Nephron progenitor cell (in vitro differentiated cells): Measurements from ENCODE around the gene CST6.

Source experiments
- DNase-seq: peaks from one replicate; pipeline ENCODE4 v3.0.0; 2021
- H3K27ac Mint-ChIP-seq: 2 replicates; pipeline ENCODE4 v1.8.0; 2021; ENCODE audit warnings: mild to moderate bottlenecking, moderate library complexity, mixed read lengths
- H3K27me3 Mint-ChIP-seq: 2 replicates; pipeline ENCODE4 v1.8.0; 2021; ENCODE audit warnings: mild to moderate bottlenecking, low read depth, mixed read lengths; ENCODE audit not compliant: poor library complexity
- H3K36me3 Mint-ChIP-seq: 2 replicates; pipeline ENCODE4 v1.8.0; 2021; ENCODE audit warnings: low read depth, mixed read lengths
- H3K4me1 Mint-ChIP-seq: 2 replicates; pipeline ENCODE4 v1.8.0; 2021; ENCODE audit warnings: mixed read lengths
- H3K4me3 Mint-ChIP-seq: 2 replicates; pipeline ENCODE4 v1.8.0; 2021; ENCODE audit warnings: mild to moderate bottlenecking, moderate library complexity, mixed read lengths
- H3K9me3 Mint-ChIP-seq: 2 replicates; pipeline ENCODE4 v1.8.0; 2021; ENCODE audit warnings: mild to moderate bottlenecking, moderate library complexity, mixed read lengths
- TF ChIP-seq, protein P1 (sequence below): fragments of 200-600 bp; sonication (generic); IDR thresholded peaks from 2 replicates; pipeline ENCODE4 v1.5.0; 2021; ENCODE audit warnings: antibody characterized with exemption

The CST6 gene

DNA sequence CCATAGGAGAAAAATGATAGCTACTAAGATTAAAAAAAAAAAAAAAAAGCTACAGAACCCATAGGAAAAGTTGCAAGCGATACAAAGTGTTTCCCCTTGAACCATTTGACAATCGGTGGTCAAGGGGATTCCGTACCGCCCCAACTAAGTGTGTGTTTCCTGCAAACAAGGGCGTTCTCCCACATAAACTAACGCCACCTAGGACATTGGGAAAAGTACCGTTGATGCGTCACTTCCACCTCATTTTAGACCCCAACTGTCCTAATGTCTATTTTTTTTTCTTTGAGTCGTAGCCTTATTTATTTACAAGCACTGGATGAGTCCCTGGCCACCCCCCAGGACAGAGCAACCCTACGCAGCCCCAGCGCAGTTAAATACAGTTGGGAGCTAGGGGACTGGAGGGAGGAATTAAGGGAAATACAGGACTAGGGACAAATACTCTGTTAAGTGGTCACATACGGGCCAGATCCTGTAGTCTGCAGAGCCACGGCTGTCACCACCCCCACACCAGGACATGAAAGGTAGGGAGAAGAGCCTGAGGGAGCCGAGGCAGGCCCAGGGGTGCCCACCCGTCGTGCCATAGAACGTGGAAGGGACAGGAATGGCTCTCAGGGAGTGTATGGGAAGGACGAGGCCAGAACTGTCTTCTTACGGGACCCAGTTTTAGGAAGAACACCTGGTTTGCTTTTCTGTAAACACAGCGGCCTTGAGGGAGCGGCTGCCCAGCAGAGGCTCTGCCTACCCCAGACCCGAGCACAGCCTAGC lies 28.8 kb upstream of the CST6 start:
- H3K36me3 Mint-ChIP-seq = peaks cover 11% of the 10 kb centered on the region
- no peak for DNase-seq
- TF ChIP-seq, protein P1, sequence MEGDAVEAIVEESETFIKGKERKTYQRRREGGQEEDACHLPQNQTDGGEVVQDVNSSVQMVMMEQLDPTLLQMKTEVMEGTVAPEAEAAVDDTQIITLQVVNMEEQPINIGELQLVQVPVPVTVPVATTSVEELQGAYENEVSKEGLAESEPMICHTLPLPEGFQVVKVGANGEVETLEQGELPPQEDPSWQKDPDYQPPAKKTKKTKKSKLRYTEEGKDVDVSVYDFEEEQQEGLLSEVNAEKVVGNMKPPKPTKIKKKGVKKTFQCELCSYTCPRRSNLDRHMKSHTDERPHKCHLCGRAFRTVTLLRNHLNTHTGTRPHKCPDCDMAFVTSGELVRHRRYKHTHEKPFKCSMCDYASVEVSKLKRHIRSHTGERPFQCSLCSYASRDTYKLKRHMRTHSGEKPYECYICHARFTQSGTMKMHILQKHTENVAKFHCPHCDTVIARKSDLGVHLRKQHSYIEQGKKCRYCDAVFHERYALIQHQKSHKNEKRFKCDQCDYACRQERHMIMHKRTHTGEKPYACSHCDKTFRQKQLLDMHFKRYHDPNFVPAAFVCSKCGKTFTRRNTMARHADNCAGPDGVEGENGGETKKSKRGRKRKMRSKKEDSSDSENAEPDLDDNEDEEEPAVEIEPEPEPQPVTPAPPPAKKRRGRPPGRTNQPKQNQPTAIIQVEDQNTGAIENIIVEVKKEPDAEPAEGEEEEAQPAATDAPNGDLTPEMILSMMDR = no peak
- no peaks in the 10 kb centered on the region for H3K27me3 Mint-ChIP-seq
- no peak overlapping the region for H3K27ac Mint-ChIP-seq
- H3K4me3 Mint-ChIP-seq = no peak overlapping the region
- no peaks in the 10 kb centered on the region for H3K9me3 Mint-ChIP-seq
- H3K4me1 Mint-ChIP-seq = no peaks in the 10 kb centered on the region

DNA sequence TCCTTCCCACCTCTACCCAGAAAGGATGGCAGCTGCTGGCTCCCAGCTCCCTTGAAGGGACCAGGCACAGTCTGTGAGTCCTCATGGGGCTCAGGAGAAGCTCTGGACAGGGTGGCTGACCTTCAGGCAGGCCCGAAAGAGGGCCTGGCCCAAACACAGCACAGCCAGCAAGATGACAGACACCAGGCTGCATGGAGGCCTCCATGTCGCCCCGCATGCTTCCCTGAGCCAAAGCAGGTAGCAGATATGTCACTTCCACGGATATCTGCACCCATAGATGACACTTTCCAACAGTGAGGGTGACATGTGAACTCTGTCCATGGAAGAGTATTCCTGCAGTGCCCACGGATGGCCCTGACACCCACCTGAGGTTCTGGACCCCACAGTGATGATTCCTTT lies 28.2 kb upstream of the CST6 start:
- TF ChIP-seq, protein P1 = no peak
- H3K36me3 Mint-ChIP-seq = peaks cover 11% of the 10 kb centered on the region
- DNase-seq = no peak
- no peak overlapping the region for H3K4me3 Mint-ChIP-seq
- H3K4me1 Mint-ChIP-seq = no peaks in the 10 kb centered on the region
- no peaks in the 10 kb centered on the region for H3K9me3 Mint-ChIP-seq
- no peak overlapping the region for H3K27ac Mint-ChIP-seq
- no peaks in the 10 kb centered on the region for H3K27me3 Mint-ChIP-seq

DNA sequence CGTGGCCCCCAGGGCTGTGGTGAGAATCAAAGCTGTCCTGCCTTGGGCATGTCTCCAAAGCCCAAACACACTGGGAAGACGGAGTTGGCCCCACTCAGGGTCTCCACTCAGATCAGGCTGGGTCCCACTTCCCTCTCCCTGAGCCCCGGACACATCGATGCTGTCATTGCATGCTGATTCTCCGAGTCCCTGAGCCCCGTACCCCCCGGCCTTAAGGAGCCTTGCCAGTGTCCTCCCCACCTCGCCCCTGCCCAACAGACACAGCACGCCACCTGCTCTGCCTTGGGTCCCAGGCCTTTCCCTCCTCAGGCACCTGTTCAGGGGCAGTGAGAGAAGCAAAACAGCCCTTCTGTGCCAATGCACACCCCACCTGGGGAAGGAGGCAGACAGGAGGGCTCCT lies 24.5 kb upstream of the CST6 start:
- H3K36me3 Mint-ChIP-seq = peaks cover 5% of the 10 kb centered on the region
- DNase-seq = no peak
- no peak overlapping the region for H3K27ac Mint-ChIP-seq
- TF ChIP-seq, protein P1 = no peak
- H3K4me3 Mint-ChIP-seq = no peak overlapping the region
- H3K4me1 Mint-ChIP-seq = no peaks in the 10 kb centered on the region
- H3K27me3 Mint-ChIP-seq = no peaks in the 10 kb centered on the region
- H3K9me3 Mint-ChIP-seq = no peaks in the 10 kb centered on the region

DNA sequence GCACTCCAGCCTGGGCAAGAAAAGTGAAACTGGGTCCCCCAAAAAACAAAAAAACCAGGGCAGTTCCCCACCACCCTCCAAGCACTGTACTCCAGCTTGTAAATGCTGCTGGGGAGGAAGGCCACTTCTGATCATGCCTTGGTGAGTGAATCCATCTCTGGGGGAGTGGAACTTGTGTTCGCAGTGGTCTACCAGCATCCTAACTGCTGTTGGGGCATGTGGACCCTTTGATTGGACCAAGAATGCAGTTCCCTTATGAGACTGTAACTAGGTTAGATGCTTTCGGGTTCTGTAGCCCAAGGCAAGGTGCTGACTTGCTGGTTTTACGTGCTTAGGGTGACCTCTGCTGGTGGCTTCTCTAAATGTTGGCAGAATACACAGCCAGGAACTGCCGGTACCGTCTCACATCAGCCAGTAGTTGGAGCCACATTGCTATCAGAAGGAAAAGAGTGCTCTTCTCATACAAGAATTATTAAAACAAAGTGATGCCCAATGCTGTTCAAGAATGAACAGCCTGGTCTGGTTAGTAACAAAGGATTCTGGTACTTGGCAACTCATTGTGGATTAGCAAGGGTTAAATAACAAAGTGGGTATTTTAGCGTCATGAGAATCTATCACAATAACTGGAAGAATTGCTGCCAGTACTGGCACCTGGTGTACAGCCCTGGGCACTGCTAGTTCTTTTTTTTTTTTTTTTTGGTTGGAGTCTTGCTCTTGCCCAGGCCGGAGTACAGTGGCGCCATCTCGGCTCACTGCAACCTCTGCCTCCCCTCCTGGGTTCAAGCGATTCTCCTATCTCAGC lies 22.8 kb upstream of the CST6 start:
- no peaks in the 10 kb centered on the region for H3K27me3 Mint-ChIP-seq
- H3K27ac Mint-ChIP-seq = no peak overlapping the region
- peak; percentile 88 for DNase-seq
- TF ChIP-seq, protein P1 = peak; percentile 91
- no peaks in the 10 kb centered on the region for H3K9me3 Mint-ChIP-seq
- peaks cover 5% of the 10 kb centered on the region for H3K36me3 Mint-ChIP-seq
- no peak overlapping the region for H3K4me3 Mint-ChIP-seq
- H3K4me1 Mint-ChIP-seq = peaks cover 5% of the 10 kb centered on the region

DNA sequence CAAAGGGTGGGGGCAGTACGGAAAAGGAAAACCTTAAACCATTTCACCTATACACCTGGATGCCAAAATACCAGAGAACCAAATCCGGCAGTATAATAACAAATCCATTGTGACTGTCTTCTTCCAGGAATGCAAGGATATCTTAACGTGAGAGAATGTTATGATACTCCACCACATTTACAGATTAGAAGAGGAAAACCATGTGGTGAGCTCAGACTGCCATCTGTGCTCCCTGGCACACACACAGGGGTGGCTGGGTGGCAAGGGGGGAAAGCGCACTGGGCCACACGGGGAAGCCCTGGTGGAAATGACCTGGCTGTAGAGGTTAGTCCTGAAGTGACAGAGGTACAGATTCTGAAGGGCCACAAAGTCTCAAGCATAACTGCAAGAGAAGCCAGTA lies 19.8 kb upstream of the CST6 start:
- H3K27me3 Mint-ChIP-seq = no peaks in the 10 kb centered on the region
- peaks cover 15% of the 10 kb centered on the region for H3K36me3 Mint-ChIP-seq
- no peak for DNase-seq
- no peak overlapping the region for H3K4me3 Mint-ChIP-seq
- peaks cover 14% of the 10 kb centered on the region for H3K4me1 Mint-ChIP-seq
- H3K9me3 Mint-ChIP-seq = no peaks in the 10 kb centered on the region
- H3K27ac Mint-ChIP-seq = no peak overlapping the region
- TF ChIP-seq, protein P1 = no peak
